HG03095 (cell line): Measurements from ENCODE around the gene NR5A1.

Experiments
- ATAC-seq: cut with Tn5 transposase; IDR thresholded peaks from one replicate; pipeline ENCODE4 v1.9.1; 2021; ENCODE audit warnings: moderate library complexity; ENCODE audit not compliant: unreplicated experiment

Gene NR5A1

DNA sequence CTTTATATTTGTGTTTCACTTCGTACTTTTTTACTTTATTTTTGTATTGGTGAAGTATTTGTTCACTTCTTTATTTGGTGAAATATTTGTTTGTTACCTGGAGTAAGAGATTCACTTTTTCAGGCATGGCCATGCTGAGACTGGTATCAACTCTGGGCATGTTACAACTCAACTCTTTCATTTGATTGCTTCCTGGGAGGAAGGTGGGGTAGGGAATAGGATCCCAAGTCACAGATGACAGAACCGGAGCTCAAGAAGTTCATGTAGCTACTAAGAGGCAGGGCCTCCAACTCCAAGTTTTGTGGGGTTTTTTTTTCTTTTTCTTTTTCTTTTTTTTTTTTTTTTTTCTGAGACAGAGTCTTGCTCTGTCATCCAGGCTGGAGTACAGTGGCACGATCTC is 63.0 kb downstream of the NR5A1 start:
- no peak for ATAC-seq

DNA sequence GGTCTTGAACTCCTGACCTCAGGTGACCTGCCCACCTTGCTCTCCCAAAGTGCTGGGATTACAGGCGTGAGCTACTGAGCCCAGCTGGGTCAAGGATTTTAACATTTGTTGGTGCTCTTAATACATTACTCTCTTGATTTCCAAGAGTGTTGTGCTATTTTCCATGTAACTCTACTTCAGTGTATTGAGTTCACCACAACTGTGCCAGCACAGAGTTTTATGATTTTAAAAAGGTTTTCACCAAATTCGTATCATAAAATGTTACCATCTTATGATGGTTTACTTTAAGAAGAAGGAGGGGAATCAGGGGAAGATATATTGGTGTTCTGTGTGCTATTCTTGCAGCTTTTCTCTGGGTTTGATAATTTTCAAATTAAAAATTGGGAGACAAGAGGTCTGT is 63.6 kb downstream of the NR5A1 start:
- no peak for ATAC-seq

DNA sequence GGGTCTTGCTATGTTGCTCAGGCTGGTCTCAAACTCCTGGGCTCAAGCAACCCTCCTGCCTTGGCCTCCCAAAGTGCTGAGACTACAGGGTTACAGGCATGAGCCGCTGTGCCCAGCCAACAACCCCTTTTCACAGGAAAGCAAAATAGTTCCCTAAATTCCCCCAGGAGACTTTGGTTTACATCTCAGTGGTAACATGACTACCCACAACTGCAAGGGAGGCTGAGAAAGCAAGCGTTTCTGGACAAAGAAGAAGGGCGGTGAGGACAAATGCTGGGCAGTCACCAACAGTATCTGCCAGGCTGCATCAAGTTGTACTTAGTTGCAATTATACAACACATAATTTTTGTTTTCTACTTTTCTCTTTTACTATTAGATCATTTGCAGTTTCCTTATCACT is 64.4 kb downstream of the NR5A1 start:
- ATAC-seq: no peak

DNA sequence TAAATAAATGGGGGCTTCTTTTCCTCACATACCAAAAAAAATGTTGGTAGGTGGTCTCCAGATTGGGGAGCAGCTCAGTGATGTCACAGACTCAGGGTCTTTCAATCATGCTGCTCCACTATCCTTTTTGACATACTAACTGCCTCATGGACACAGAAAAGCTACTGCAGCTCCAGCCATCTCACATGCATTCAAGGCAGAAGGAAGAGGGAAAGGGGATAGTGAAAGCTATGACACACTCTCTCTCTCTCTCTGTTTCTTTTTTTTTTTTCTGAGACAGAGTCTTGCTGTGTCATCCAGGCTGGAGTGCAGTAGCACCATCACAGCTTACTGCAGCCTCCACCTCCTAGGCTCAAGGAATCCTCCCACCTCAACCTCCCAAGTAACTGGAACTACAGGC is 64.8 kb downstream of the NR5A1 start:
- no peak for ATAC-seq

DNA sequence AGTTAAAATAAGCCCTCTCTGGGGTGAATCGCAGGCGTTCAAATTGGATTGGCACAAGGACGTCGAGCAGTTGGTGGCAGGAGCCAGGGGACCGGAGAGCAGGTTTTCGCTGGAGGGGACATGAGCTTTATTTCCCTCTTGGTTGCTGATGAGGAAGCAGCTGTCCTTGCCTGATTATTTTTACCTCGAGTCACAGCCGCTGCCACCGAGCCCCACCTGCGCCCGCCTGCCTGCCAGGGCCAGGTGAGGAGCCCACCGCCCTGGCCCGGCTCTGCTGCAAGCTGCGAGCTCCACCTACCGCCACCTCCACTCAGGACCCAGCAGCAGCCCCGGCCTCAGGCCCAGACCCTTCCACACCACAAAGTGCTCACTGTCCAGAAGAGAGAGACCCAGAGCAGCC is 65.9 kb downstream of the NR5A1 start:
- ATAC-seq: no peak

DNA sequence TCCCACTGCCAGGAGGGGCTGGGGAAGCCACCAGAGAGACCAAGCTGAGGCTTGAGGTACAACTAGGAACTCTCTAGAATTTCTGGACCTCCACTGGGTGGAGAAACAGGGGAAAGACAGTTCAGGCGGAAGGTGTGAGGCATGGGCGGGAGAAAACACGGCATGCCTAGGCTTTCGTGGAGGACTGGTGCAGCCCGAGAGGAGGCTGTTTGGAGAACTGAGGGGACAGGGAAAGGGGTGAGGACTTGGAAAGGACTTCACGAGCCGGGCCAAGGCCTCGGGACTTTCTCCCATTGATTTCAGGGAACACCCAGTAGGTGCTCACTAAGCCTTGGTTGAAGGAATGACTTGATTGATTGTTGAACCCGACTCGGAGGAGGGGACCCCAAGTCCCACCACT is 66.4 kb downstream of the NR5A1 start:
- ATAC-seq: no peak

DNA sequence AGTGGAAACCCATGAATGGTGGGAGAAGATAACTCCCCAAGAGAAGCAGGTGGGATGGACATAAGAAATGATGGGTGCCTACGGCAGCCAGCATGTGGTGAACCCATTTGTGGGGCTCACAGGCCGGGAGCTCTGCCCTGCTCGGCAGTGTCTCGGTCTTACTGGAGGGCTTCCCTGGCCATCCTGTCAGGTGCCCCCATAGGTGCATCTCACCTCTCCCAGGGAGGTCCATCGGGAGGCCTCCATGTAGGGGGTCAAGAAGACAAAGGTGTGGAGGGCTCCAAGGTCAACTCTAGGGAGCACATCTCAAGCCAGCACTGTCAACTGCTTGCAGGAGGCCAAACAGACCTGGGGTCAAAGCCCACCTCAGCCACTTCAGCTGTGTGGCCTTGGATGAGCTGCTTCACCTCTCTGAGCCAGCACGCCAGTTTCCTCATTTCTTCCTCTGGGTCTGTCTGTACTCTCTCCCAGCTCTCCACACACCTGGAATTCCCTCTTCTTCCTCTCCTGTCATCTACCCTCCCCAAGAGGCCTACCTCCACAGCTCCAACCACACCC is 67.4 kb downstream of the NR5A1 start:
- no peak for ATAC-seq

DNA sequence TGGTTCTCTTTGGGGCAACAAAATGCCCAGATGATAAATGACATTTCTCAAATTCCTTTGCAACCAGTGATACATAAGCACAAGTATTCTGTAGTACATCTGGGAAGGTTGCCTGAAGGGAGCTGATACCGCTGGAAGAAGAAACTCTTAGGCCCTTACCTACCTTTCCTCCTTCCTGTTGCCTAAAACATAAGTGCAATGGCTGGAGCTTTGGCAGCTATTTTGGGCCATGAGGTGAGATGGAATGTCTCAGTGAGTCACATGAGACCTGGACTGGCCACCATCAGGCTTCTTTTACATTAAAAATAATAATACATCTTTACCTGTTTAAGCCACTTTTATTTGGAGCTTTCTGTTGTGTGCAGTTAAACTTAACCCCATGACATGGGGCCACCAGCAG is 68.1 kb downstream of the NR5A1 start:
- no peak for ATAC-seq

DNA sequence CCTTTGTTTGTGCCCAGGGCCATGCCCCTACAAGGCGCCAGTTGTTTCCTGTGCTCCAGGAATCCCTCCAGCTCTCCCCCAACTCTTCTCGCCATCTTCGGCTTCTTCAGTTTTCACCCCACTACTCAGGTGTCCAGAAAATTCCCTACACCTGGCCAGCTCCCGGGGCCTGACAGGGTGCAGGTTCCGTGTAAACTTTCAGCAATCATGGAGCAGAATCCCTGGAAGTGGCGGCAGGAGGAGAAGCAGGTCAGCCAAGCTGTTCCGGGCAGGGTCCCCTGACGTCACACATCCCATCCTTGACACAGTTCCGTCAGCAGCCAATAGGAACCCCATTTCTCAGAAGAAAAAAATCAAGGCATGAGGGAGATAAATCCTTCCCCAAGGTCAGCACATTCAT is 69.1 kb downstream of the NR5A1 start:
- ATAC-seq: no peak

DNA sequence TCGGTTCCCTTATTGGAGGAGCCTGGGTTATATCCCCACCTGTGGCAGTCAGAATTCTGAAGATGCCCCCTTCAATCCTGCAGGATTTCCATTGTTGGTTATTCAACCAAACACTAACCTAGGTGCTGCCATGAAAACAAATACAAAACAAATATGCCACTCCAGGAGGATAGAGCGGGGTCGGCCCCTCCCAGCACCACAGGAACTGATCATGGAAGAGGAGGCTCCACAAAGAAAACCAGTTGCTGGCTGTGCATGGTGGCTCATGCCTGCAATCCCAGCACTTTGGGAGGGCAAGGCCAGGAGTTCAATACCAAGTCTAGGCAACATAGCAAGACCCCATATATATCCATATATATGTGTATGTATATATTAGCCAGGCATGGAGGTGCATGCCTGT is 70.1 kb downstream of the NR5A1 start:
- ATAC-seq: no peak

DNA sequence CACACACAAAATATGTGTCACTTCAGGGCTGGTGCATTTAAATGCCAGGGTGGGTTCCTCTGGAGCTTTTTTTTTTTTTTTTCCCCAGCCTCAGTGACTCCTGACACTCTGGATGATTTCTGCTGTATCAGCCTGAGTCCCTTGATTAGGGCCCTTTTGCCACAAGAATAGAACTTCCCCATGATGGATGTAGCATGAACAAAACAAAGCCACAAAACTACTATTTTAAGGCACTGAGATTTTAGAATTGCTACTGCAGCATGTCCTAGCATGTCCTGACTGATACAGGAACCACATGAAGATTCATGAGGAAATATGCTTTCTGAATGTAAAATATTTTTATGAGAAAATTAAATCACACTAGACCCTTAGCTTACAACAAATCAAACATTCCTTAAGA is 70.9 kb downstream of the NR5A1 start:
- ATAC-seq: no peak
